Effector memory CD8-positive, alpha-beta T cell (primary cell): ENCODE measurements around the gene RCCD1.
"Not testable (repeated sequence)": the region's sequence is repeated elsewhere in the genome, so short reads cannot be mapped to it uniquely, and the experiment has no call there.

ENCODE experiments used
- ATAC-seq: fragments of 150-1000 bp; cut with Tn5 transposase; replicated peaks from 2 replicates; pipeline ENCODE4 v1.10.0; 2021; ENCODE audit warnings: mild to moderate bottlenecking, moderate library complexity
- DNase-seq, 3 experiments: peaks; one replicate each; pipeline ENCODE4 v3.0.0; 2021
- H3K27ac Mint-ChIP-seq, 2 donors: one replicate each; pipeline ENCODE4 v1.8.0; 2022; ENCODE audit warnings: mild to moderate bottlenecking in 2 of 2, mixed read lengths in 2 of 2, moderate library complexity in 2 of 2
- H3K27me3 Mint-ChIP-seq, 2 donors: one replicate each; pipeline ENCODE4 v1.8.0; 2022; ENCODE audit warnings: mixed read lengths in 2 of 2
- H3K36me3 Mint-ChIP-seq: one replicate; pipeline ENCODE4 v1.8.0; 2022; ENCODE audit warnings: mild to moderate bottlenecking, moderate library complexity, mixed read lengths; ENCODE audit not compliant: insufficient read depth
- H3K4me1 Mint-ChIP-seq, 2 donors: one replicate each; pipeline ENCODE4 v1.8.0; 2022; ENCODE audit warnings: low read depth in 2 of 2, mixed read lengths in 2 of 2
- H3K4me3 Mint-ChIP-seq, 2 donors: one replicate each; pipeline ENCODE4 v1.8.0; 2022; ENCODE audit warnings: mild to moderate bottlenecking in 2 of 2, mixed read lengths in 2 of 2, moderate library complexity in 2 of 2
- H3K9me3 Mint-ChIP-seq, 2 donors: one replicate each; pipeline ENCODE4 v1.8.0; 2022; ENCODE audit warnings: mixed read lengths in 2 of 2
- total RNA-seq, 9 experiments: gene quantifications; one replicate each; lab custom pipeline; 2026; lab: John Stamatoyannopoulos, UW

Gene RCCD1
- total RNA-seq, result 2.7 to 13.8 (median 8.4) reads per million in 9 experiments

- Mint-ChIP-seq H3K27me3 (no peaks in the 10 kb centered on the region), H3K9me3 (no peaks in the 10 kb centered on the region), H3K27ac (peak within 1 kb of the TSS; percentile 86 to 94), H3K4me1 (peaks cover 3 to 10% of the 10 kb centered on the region in 2 donors), H3K36me3 (peaks cover 15% of the 10 kb centered on the region), H3K4me3 (peak within 1 kb of the TSS; percentile 81 to 84)
- ATAC-seq, result peak; percentile 96
- DNase-seq, result peak; percentile 78 to 82 (median 79)
These were observed at the start of gene RCCD1 for GRCh38 chr15:90954712-90955623. Gene RCCD1 (plus strand): TSS chr15:90954884. CDS start chr15:90956735, 1,851 bp downstream.

- peak overlapping the region in 1 of 2 donors; percentile 71 for H3K27ac Mint-ChIP-seq
- no peaks in the 10 kb centered on the region for H3K27me3 Mint-ChIP-seq
- peaks cover 46% of the 10 kb centered on the region for H3K36me3 Mint-ChIP-seq
- no peak for DNase-seq
- no peak for ATAC-seq
- no peaks in the 10 kb centered on the region for H3K9me3 Mint-ChIP-seq
- peaks cover 23 to 24% of the 10 kb centered on the region in 2 donors for H3K4me1 Mint-ChIP-seq
- H3K4me3 Mint-ChIP-seq, result no peak overlapping the region
These were observed 49.1 kb upstream of the RCCD1 start for GRCh38 chr15:90905306-90906180.

- Mint-ChIP-seq H3K27ac (peak overlapping the region in 1 of 2 donors; percentile 71), H3K27me3 (no peaks in the 10 kb centered on the region), H3K9me3 (no peaks in the 10 kb centered on the region), H3K4me3 (no peak overlapping the region), H3K4me1 (peaks cover 21 to 23% of the 10 kb centered on the region in 2 donors), H3K36me3 (peaks cover 45% of the 10 kb centered on the region)
- no peak for ATAC-seq
- DNase-seq, result no peak
These were observed 48.4 kb upstream of the RCCD1 start for GRCh38 chr15:90906181-90906849.

GRCh38 chr15:90907051-90907660 lies 47.5 kb upstream of the RCCD1 start:
- ATAC-seq (no peak), DNase-seq (no peak)
- Mint-ChIP-seq H3K27me3 (no peaks in the 10 kb centered on the region), H3K4me1 (peaks cover 13 to 16% of the 10 kb centered on the region in 2 donors), H3K27ac (no peak overlapping the region), H3K36me3 (peaks cover 48% of the 10 kb centered on the region), H3K4me3 (no peak overlapping the region), H3K9me3 (no peaks in the 10 kb centered on the region)

GRCh38 chr15:90907838-90908507 lies 46.7 kb upstream of the RCCD1 start:
- DNase-seq, result no peak
- Mint-ChIP-seq H3K9me3 (no peaks in the 10 kb centered on the region), H3K27me3 (no peaks in the 10 kb centered on the region), H3K27ac (no peak overlapping the region), H3K36me3 (peaks cover 46% of the 10 kb centered on the region), H3K4me3 (no peak overlapping the region), H3K4me1 (peaks cover 12 to 16% of the 10 kb centered on the region in 2 donors)
- no peak for ATAC-seq

- ATAC-seq, result not testable (repeated sequence)
- H3K36me3 Mint-ChIP-seq, result peaks cover 54% of the 10 kb centered on the region
These were observed 45.2 kb upstream of the RCCD1 start for GRCh38 chr15:90909449-90909848.

GRCh38 chr15:90909976-90910375 lies 44.7 kb upstream of the RCCD1 start:
- Mint-ChIP-seq H3K9me3 (no peaks in the 10 kb centered on the region), H3K36me3 (peaks cover 58% of the 10 kb centered on the region), H3K4me3 (no peak overlapping the region), H3K27ac (peak overlapping the region in 1 of 2 donors; percentile 55), H3K27me3 (no peaks in the 10 kb centered on the region), H3K4me1 (peaks cover 7 to 8% of the 10 kb centered on the region in 2 donors)
- ATAC-seq (no peak), DNase-seq (no peak)

More at GRCh38 chr15:90909449-90909848, 45.2 kb upstream of the RCCD1 start:
- peak overlapping the region in 1 of 2 donors; percentile 55 for H3K27ac Mint-ChIP-seq
- H3K9me3 Mint-ChIP-seq, H3K4me3 Mint-ChIP-seq, DNase-seq, H3K27me3 Mint-ChIP-seq, H3K4me1 Mint-ChIP-seq: not testable (repeated sequence)

GRCh38 chr15:90910441-90911301 lies 44.0 kb upstream of the RCCD1 start:
- Mint-ChIP-seq H3K36me3 (peaks cover 55% of the 10 kb centered on the region), H3K4me1 (peaks cover 2 to 4% of the 10 kb centered on the region in 2 donors), H3K27me3 (no peaks in the 10 kb centered on the region), H3K4me3 (no peak overlapping the region), H3K9me3 (no peaks in the 10 kb centered on the region), H3K27ac (peak overlapping the region in 1 of 2 donors; percentile 55)
- no peak for ATAC-seq
- no peak for DNase-seq

GRCh38 chr15:90911302-90911623 lies 43.4 kb upstream of the RCCD1 start:
- no peak for DNase-seq
- peaks cover 54% of the 10 kb centered on the region for H3K36me3 Mint-ChIP-seq
- H3K4me3 Mint-ChIP-seq, result no peak overlapping the region
- ATAC-seq, result no peak
- H3K27ac Mint-ChIP-seq, result no peak overlapping the region
- no peaks in the 10 kb centered on the region for H3K4me1 Mint-ChIP-seq
- H3K9me3 Mint-ChIP-seq, result no peaks in the 10 kb centered on the region
- H3K27me3 Mint-ChIP-seq, result no peaks in the 10 kb centered on the region

GRCh38 chr15:90911906-90912769 lies 42.5 kb upstream of the RCCD1 start:
- H3K4me3 Mint-ChIP-seq, result no peak overlapping the region
- H3K4me1 Mint-ChIP-seq, result peaks cover 1 to 5% of the 10 kb centered on the region in 2 donors
- peaks cover 55% of the 10 kb centered on the region for H3K36me3 Mint-ChIP-seq
- no peak for DNase-seq
- H3K27me3 Mint-ChIP-seq, result no peaks in the 10 kb centered on the region
- H3K9me3 Mint-ChIP-seq, result no peaks in the 10 kb centered on the region
- peak overlapping the region in 1 of 2 donors; percentile 29 for H3K27ac Mint-ChIP-seq
- no peak for ATAC-seq

- no peaks in the 10 kb centered on the region for H3K9me3 Mint-ChIP-seq
- ATAC-seq (no peak), DNase-seq (no peak)
- peaks cover 61% of the 10 kb centered on the region for H3K36me3 Mint-ChIP-seq
- no peak overlapping the region for H3K4me3 Mint-ChIP-seq
- peaks cover 4 to 5% of the 10 kb centered on the region in 2 donors for H3K4me1 Mint-ChIP-seq
- peak overlapping the region in 1 of 2 donors; percentile 29 for H3K27ac Mint-ChIP-seq
- H3K27me3 Mint-ChIP-seq, result no peaks in the 10 kb centered on the region
These were observed 42.0 kb upstream of the RCCD1 start for GRCh38 chr15:90912770-90913075.
